Suppressor macrophage (primary cell): ENCODE data around the gene DUS1L.

Experiments used
- DNase-seq, 4 experiments: peaks; one replicate each; pipeline ENCODE4 v3.0.0-alpha.2; 2020 to 2022

The DUS1L gene

GRCh38 chr17:82100502-82101298 lies 35.1 kb upstream of the DUS1L start:
- DNase-seq, result no peak

GRCh38 chr17:82098939-82099763 lies 33.5 kb upstream of the DUS1L start:
- peak in 1 of 4 experiments; percentile 5 for DNase-seq

GRCh38 chr17:82098169-82098938 lies 32.8 kb upstream of the DUS1L start, which contains the start of gene FASN:
Gene FASN, minus strand, starts transcription at chr17:82098236. Its CDS starts 1,791 bp downstream, at chr17:82096445.
- peak; percentile 98 to 99 (median 98) for DNase-seq

GRCh38 chr17:82097919-82098168 lies 32.2 kb upstream of the DUS1L start:
- no peak for DNase-seq

- DNase-seq, result peak; percentile 53 to 77 (median 64)
Measured at GRCh38 chr17:82097184-82097918, 31.7 kb upstream of the DUS1L start.

- no peak for DNase-seq
Measured at GRCh38 chr17:82096709-82097183, 31.1 kb upstream of the DUS1L start.

GRCh38 chr17:82095777-82096708 lies 30.4 kb upstream of the DUS1L start:
- no peak for DNase-seq

- no peak for DNase-seq
Measured at GRCh38 chr17:82094931-82095776, 29.6 kb upstream of the DUS1L start.

- DNase-seq, result no peak
Measured at GRCh38 chr17:82092995-82093751, 27.6 kb upstream of the DUS1L start.

- DNase-seq, result no peak
Measured at GRCh38 chr17:82092628-82092994, 27.0 kb upstream of the DUS1L start.

- DNase-seq, result no peak
Measured at GRCh38 chr17:82092094-82092586, 26.5 kb upstream of the DUS1L start.

- no peak for DNase-seq
Measured at GRCh38 chr17:82091264-82092066, 25.9 kb upstream of the DUS1L start.

- DNase-seq, result no peak
Measured at GRCh38 chr17:82090549-82091263, 25.1 kb upstream of the DUS1L start.

- DNase-seq, result no peak
Measured at GRCh38 chr17:82089723-82090548, 24.3 kb upstream of the DUS1L start.

- DNase-seq, result no peak
Measured at GRCh38 chr17:82088838-82089722, 23.5 kb upstream of the DUS1L start.
